A549 (cell line): ENCODE data around the gene CP.

Experiments
- BHLHE40 ChIP-seq: IDR thresholded peaks from 2 replicates; pipeline ENCODE4 v1.6.1; 2012; ENCODE audit warnings: low read depth, low read length, inconsistent platforms
- CBX2 ChIP-seq: fragments of 200-600 bp; sonication (generic); IDR thresholded peaks from 2 replicates; pipeline ENCODE4 v1.6.1; 2016; ENCODE audit warnings: low read depth, mild to moderate bottlenecking, borderline replicate concordance
- CEBPB ChIP-seq, 2 experiments: fragments of >200 bp in 1 of 2; sonication (Bioruptor Twin) in 1 of 2; formaldehyde crosslinking in 1 of 2; IDR thresholded peaks; 2 replicates each; pipeline ENCODE4 v1.6.1; 2012 to 2016
- EP300 ChIP-seq, 2 experiments: fragments of >200 bp; sonication (Bioruptor Twin); formaldehyde crosslinking; IDR thresholded peaks; 2 replicates in 1 of 2; 3 replicates in 1 of 2; pipeline ENCODE4 v1.6.1; 2016 to 2017
- HDAC2 ChIP-seq: fragments of 200-600 bp; sonication (generic); IDR thresholded peaks from 2 replicates; pipeline ENCODE4 v1.6.1; 2016
- MAZ ChIP-seq: fragments of 150-350 bp; IDR thresholded peaks from 2 replicates; pipeline ENCODE4 v1.6.1; 2014; ENCODE audit warnings: antibody characterized with exemption, low read depth, low read length, borderline replicate concordance
- NFE2L2 ChIP-seq: fragments of 150-350 bp; conservative IDR thresholded peaks from 2 replicates; pipeline ENCODE4 v1.6.1; 2014; ENCODE audit warnings: low read length
- POLR2A ChIP-seq: IDR thresholded peaks from 2 replicates; pipeline ENCODE4 v1.6.1; 2012; ENCODE audit warnings: mild to moderate bottlenecking, low read length
- RNF2 ChIP-seq: fragments of 200-600 bp; sonication (generic); IDR thresholded peaks from 2 replicates; pipeline ENCODE4 v1.6.1; 2016; ENCODE audit warnings: low read depth, mild to moderate bottlenecking, antibody characterized with exemption, moderate library complexity, borderline replicate concordance
- TF ChIP-seq, protein P1 (sequence below): fragments of >200 bp; sonication (Bioruptor Twin); formaldehyde crosslinking; IDR thresholded peaks from 3 replicates; pipeline ENCODE4 v1.5.1; 2016
- TF ChIP-seq, protein P2 (sequence below): fragments of 200-600 bp; sonication (generic); IDR thresholded peaks from 2 replicates; pipeline ENCODE4 v1.6.1; 2016; ENCODE audit warnings: antibody characterized with exemption, mild to moderate bottlenecking, moderate library complexity
- TF ChIP-seq, protein P3 (sequence below): fragments of >200 bp; sonication (Bioruptor Twin); formaldehyde crosslinking; IDR thresholded peaks from 2 replicates; pipeline ENCODE4 v1.6.1; 2016

DNA sequence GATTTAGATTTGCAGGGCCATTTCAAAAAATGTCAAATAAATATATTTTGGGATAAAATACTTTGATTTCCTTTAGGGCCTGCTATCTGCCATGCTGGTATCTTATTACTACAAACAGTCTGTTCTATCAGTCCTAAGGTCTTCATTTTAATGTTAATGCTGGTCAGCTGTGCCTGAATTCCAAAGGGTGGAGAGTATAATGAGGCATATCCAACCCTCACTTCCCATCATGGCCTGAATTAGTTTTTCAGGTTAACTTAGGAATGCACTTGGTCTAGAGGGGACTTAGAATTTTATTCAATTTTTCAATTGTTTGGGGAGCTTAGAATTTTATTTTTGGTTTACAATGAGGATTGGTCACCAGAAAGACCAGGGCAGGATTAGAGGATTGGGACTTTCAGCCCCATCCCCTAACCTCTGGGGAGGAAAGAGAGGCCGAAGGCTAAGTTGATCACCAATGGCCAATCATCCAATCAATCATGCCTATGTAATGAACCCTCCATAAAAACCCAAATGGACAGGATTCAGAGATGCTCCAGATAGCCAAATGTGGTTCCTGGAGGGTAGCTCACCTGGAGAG, 17.8 kb upstream of the CP start:
- TF ChIP-seq, protein P1, sequence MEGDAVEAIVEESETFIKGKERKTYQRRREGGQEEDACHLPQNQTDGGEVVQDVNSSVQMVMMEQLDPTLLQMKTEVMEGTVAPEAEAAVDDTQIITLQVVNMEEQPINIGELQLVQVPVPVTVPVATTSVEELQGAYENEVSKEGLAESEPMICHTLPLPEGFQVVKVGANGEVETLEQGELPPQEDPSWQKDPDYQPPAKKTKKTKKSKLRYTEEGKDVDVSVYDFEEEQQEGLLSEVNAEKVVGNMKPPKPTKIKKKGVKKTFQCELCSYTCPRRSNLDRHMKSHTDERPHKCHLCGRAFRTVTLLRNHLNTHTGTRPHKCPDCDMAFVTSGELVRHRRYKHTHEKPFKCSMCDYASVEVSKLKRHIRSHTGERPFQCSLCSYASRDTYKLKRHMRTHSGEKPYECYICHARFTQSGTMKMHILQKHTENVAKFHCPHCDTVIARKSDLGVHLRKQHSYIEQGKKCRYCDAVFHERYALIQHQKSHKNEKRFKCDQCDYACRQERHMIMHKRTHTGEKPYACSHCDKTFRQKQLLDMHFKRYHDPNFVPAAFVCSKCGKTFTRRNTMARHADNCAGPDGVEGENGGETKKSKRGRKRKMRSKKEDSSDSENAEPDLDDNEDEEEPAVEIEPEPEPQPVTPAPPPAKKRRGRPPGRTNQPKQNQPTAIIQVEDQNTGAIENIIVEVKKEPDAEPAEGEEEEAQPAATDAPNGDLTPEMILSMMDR: no peak
- TF ChIP-seq EP300 (IDR thresholded peaks at IDR 0.05) (no peak), CBX2 (no peak), HDAC2 (no peak), NFE2L2 (no peak), RNF2 (no peak), CEBPB (IDR thresholded peaks at IDR 0.05) (no peak), MAZ (no peak), POLR2A (no peak), BHLHE40 (no peak)
- TF ChIP-seq, protein P2, sequence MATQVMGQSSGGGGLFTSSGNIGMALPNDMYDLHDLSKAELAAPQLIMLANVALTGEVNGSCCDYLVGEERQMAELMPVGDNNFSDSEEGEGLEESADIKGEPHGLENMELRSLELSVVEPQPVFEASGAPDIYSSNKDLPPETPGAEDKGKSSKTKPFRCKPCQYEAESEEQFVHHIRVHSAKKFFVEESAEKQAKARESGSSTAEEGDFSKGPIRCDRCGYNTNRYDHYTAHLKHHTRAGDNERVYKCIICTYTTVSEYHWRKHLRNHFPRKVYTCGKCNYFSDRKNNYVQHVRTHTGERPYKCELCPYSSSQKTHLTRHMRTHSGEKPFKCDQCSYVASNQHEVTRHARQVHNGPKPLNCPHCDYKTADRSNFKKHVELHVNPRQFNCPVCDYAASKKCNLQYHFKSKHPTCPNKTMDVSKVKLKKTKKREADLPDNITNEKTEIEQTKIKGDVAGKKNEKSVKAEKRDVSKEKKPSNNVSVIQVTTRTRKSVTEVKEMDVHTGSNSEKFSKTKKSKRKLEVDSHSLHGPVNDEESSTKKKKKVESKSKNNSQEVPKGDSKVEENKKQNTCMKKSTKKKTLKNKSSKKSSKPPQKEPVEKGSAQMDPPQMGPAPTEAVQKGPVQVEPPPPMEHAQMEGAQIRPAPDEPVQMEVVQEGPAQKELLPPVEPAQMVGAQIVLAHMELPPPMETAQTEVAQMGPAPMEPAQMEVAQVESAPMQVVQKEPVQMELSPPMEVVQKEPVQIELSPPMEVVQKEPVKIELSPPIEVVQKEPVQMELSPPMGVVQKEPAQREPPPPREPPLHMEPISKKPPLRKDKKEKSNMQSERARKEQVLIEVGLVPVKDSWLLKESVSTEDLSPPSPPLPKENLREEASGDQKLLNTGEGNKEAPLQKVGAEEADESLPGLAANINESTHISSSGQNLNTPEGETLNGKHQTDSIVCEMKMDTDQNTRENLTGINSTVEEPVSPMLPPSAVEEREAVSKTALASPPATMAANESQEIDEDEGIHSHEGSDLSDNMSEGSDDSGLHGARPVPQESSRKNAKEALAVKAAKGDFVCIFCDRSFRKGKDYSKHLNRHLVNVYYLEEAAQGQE: no peak
- TF ChIP-seq, protein P3, sequence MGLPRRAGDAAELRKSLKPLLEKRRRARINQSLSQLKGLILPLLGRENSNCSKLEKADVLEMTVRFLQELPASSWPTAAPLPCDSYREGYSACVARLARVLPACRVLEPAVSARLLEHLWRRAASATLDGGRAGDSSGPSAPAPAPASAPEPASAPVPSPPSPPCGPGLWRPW: no peak
